H1 (cell line): ENCODE measurements around the gene ADK. TPM values are rescaled to one million over a fixed set of nuclear protein-coding genes. Genes with fewer than 3 reads are reported as not detected.

Experiments
- RFX5 ChIP-seq: IDR thresholded peaks from 2 replicates; pipeline ENCODE4 v1.6.1; 2011; ENCODE audit warnings: low read depth, low read length, improper control_type of control experiment, borderline replicate concordance
- polyA plus RNA-seq, 7 experiments: library from polyadenylated mRNA; depleted of rRNA in 3 of 7; stranded (reverse) in 5 of 7; unstranded in 2 of 7; fragments of >200 nt in 5 of 7; fragments of 200-250 nt in 2 of 7; gene quantifications; 1 replicate in 5 of 7; 2 replicates in 1 of 7; 4 replicates in 1 of 7; pipeline versions ENCODE4 v1.2.1 to v1.2.3, GENCODE V29; 2011 to 2013; ENCODE audit warnings: missing spikeins in 2 of 7, mixed read lengths in 2 of 7
- total RNA-seq: library from RNA; stranded (reverse); fragmentation: NEBNext Ultra II Directional; extraction: Animal tissue kit (Norgen Biotek cat#: 25700); gene quantifications from 2 replicates; pipeline ENCODE4 v1.2.1, GENCODE V29; 2021

ADK gene
- total and polyA plus RNA-seq, 2 of the 8 experiments (the other 6 are each of a cell fraction or from before 2014, with no cell fraction given), result 12.3 to 42.4 TPM

DNA sequence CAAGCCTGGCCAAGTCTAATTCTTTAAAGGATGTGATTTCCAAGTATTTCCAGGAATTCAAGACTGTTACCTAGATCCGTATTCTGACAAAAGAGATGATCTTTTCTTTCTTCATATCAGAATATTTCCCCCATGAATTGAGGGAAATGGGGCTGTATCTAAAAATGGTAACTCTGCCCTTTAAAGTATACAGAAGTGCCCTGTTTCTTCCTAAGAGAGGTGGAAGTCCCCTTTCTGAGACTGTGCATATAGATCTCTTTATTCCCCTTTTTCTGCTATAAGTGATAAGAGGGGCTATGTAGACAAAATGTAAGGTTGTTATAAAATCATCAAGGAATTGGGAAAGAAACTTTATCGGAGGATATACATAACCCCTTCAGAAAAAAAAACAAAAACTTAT is 388.3 kb downstream of the ADK start (continued):
- no peak for TF ChIP-seq RFX5
